ENCODE data around the gene MACROD2.

- TF ChIP-seq CTCF (IDR thresholded peaks at IDR 0.05; ENCODE audit: insufficient read depth, low read length, poor library complexity, severe bottlenecking) (peak; percentile 12), EZH2phosphoT487 (conservative IDR thresholded peaks at IDR 0.05; ENCODE audit: low read length) (no peak)
These were observed 1658.9 kb downstream of the MACROD2 start for GRCh38 chr20:15654208-15654649.
